Cortex of kidney (tissue), 1 donor: ENCODE results near the gene CEACAM6.
"Not testable (repeated sequence)": the region's sequence is repeated elsewhere in the genome, so short reads cannot be mapped to it uniquely, and the experiment has no call there.

Experiments
- DNase-seq: peaks from one replicate; lab custom pipeline; 2025; lab: John Stamatoyannopoulos, UW

The CEACAM6 gene

DNA sequence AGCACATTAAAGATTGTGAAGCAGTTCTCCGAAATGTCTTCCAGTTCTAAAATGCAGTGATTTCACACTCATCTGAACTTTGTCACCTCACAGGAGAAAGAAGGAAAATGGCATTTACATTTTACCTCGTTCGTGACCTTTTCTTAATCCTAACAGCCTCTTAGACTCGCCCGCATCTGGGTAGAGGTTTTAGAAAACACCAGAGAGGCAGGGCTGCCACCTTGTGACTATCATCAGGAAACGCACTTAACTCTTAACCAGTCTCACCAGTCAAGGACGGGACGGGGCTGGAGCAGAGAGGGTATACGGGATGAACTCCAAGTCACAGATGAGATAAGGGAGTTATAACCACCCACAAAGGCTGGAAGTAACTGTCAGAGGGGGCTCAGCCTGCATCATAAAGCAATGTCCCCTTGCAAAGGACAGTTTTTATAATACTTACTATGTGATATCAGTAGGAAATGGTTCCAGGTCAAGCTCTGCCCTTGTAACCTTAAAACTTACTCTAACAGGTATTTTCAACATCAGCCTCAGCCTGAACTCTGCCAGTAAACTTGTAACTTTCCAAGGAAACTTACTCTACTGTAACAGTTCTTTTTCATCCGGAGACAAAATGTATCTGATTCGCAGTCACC lies 8.6 kb upstream of the CEACAM6 start:
- DNase-seq, result no peak

DNA sequence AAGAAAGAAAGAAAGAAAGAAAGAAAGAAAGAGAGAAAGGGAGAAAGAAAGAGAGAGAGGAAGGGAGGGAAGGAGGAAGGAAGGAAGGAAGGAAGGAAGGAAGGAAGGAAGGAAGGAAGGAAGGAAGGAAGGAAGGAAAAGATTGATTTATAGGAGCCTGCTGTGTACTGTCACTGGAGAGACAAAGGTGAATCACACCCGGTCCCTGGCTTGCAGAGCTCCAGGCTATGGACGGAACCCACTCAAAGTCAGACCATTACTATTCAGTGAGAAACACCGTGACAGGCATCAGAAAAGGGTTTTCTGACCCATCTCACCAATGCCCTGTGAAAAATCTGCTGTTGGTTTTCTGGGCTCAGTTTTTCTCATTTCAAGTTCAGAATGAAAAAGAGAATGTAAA lies 7.3 kb upstream of the CEACAM6 start:
- DNase-seq, result no peak

DNA sequence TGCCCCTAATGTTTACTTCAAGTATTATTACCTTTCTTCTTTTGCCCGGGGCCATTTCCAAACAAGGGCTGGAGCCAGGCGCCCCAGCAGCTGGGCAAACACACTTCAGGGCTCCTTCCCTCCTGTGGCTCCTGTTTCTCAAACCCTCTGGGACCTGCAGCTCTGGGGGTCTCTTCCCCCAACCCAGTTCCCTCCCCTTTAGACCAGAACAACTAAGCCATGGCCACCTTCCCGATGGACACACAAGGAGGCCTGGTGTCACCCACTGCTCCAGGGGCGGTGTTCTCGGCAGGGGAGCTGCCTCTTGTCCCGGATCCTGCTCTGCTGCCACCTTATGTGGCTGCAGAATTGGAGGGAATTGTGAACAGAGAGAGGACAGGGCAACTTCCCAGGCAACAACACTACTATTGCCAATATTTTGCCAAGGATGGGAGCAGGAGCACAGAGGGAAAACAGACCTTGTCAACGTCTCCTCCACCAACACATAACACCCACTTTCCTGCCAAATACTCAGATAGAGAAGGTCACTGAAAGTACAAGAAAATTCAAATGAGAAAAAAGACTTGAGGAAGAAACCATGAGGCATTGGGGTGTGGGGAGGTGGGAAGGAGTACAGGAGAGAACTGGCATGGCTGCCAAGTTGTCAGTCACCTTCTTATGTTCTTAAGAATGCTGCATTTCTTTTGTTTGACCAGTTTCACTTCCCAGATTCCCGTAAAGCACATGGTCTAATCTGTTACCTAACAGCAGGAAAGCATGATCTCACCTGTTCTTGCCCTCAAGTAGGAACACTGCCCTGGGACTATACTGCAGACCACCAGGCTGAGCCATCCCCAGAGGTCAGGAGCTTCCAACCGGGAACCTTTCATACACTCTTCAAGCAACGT lies 4.8 kb upstream of the CEACAM6 start:
- DNase-seq, result not testable (repeated sequence)

DNA sequence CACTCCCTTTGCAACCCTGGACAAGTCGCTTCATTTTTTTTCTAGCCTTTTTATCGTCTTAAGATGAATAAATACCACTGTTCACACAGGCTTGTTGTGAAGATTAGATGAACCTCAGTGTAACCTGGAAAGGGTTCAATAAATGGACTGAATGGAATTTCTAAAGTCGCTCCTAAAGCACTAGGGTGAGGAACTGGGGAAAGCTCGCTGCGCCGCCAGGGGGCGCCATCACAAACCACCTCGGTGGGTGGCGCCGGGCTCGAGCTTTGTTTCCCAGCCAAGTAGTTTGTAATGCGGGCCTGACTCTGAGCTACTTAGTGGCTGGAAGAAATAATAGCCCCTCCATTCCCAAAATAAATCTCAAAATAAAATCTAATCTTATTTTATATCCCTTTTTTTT lies 2.2 kb upstream of the CEACAM6 start:
- DNase-seq, result no peak

DNA sequence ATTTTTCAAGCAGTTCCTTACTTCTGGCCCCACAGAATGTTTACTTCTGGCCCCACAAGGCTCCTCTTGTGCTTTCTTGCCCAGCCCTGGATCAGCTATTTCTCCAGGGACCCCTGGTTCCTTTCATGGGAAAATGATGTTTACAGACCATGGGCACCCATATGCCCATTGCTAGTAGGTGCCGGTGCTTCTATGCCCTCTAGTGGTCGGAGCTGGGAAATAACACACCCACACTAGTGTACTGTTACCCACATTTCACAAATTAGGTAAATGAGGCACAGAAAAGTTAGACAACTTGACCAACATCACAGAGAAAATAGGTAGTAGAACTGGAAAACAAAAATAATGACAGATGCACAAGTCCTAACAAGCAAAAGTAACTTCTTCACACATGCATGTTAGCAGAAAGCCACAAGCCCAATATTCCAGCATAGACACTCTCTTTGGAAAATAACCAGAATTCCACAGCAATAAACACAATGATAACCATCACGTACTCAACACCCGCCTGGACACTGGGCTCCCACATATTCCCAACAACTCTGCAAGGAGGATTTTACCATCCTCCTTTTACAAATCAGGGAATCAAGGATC lies 1.3 kb upstream of the CEACAM6 start:
- no peak for DNase-seq

DNA sequence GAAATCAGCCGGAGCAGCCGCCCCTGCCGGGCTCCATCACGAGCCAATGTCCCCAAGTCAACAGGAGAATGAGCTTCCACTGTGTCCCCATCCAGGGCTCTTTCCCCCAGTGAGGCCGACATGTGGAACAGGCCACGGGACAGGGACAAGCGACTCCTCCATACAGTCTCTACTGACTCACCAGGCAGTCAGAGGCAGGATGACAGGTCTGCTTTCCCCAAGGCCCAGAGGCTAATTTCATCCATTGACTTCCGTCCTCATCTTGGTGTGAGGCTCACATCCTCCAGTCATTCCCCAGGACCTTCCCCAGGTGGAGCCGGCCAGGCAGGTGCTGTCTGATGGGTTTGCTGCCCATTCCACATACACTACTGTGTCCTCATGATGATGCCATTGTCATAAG lies 3.5 kb downstream of the CEACAM6 start:
- DNase-seq, result no peak

DNA sequence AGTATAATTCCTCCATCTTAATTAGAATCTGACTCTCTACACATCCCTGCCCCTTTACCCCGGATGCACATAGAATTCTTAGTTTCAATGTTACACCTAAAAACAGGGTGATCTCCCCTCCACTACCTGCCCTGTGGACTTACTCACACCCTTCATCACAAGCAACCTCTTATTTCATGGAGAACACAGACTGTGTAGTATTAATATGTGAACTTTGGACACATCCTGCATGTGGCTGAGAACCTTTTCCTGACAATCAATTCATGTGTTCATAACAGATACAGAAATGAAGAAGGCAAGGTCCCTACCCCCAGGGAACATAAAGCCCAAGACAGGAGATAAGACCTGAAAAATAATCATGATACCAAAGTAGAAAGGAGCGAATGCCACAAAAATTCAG lies 11.8 kb downstream of the CEACAM6 start:
- DNase-seq, result no peak

DNA sequence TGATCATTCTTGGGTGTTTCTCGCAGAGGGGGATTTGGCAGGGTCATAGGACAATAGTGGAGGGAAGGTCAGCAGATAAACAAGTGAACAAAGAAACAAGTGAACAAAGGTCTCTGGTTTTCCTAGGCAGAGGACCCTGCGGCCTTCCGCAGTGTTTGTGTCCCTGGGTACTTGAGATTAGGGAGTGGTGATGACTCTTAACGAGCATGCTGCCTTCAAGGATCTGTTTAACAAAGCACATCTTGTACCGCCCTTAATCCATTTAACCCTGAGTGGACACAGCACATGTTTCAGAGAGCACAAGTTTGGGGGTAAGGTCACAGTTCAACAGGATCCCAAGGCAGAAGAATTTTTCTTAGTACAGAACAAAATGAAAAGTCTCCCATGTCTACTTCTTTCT lies 12.8 kb downstream of the CEACAM6 start:
- DNase-seq, result not testable (repeated sequence)

DNA sequence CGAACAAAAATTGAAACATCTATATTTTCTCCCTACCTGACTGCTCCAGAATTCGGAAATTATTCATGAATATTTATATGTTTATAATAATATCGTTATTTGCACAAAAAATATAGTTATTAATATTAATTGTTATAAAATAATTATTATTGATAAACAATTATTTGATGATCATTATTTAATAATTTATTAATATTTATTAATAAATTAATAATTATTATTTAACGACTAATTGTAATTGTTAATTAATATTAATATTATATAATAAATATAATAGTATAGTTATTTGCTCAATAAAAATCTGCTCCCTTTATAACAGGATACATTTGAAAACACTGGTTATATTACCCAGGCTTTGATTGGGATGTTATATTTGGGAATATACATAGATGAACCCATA lies 14.3 kb downstream of the CEACAM6 start:
- no peak for DNase-seq

DNA sequence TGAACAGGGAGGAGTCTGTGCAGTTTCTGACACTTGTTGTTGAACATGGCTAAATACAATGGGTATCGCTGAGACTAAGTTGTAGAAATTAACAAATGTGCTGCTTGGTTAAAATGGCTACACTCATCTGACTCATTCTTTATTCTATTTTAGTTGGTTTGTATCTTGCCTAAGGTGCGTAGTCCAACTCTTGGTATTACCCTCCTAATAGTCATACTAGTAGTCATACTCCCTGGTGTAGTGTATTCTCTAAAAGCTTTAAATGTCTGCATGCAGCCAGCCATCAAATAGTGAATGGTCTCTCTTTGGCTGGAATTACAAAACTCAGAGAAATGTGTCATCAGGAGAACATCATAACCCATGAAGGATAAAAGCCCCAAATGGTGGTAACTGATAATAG lies 16.1 kb downstream of the CEACAM6 start:
- no peak for DNase-seq

DNA sequence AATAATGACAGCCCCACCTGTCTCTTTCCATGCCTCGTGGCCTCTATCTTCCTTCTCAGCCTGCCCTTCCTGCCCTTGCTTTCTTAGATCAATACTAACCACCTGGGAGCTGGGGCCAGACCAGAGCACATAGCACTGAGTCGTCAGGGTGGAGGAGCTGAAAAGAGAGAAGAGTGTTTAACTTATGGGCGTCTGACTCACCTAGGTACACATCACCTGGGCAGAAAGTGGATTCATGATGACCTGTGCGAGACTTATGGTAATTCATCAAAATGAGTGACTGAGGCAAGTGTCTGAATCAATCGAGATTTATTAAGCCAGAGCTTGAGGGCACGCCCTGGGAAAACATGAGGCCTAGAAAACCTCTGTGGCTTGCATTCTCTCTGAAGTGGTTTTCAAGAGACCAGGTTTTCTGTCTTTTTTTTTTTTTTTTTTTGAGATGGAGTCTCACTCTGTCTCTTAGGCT lies 19.2 kb downstream of the CEACAM6 start:
- DNase-seq, result no peak

DNA sequence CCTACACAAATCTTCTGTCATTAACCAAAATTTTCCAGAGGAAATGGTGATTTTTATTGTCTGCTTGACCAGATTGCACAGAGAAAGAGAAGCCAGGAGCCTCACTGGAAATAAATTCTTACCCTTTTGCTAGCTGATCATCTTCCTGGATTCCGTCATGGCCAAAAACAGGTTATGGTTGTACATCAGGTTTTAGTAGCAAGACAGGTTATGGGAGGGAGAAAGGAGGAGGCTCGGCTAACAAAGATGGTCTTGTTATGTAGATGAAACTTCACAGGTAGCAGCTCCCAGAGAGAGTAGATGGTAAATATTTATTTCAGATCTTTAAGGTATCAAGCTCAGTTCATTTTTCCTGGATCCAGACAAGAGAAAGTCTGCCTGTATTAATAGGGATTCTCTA lies 21.4 kb downstream of the CEACAM6 start:
- DNase-seq, result no peak

DNA sequence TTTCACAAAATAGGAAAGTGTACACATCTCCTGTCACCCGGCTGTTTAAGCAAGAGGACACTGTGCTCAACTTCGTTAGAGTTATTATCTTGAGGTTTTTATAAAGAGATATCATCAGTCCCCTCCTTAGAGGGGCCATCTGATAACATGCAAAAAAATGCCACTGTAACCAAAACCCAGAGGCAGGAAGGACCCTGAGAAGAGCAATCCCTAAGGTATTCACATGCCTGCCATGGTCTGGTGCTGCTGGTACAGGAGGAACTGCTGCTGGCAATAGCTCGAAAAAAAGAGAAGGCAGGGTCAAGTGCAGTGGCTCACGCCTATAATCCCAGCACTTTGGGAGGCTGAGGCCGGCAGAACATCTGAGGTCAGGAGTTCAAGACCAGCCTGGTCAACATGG lies 28.3 kb downstream of the CEACAM6 start:
- no peak for DNase-seq

DNA sequence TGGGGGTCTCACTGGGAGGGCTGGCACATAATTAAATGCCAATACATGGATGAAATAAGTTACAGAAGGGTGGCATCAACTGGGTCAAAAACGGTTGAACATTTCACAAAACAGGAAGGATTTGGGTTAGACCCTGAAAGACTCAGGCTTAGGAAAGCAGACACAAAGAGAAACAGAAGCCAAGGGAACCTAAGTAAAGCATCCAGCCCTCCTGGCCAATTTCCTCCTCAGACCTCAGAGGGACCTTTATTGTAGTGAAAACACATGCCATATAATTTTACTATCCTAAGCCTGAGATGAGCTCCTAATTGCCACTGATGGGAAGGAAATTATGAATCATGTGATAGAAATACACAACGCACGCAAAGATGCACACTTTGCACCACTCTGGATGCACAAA lies 29.0 kb downstream of the CEACAM6 start:
- DNase-seq, result no peak

DNA sequence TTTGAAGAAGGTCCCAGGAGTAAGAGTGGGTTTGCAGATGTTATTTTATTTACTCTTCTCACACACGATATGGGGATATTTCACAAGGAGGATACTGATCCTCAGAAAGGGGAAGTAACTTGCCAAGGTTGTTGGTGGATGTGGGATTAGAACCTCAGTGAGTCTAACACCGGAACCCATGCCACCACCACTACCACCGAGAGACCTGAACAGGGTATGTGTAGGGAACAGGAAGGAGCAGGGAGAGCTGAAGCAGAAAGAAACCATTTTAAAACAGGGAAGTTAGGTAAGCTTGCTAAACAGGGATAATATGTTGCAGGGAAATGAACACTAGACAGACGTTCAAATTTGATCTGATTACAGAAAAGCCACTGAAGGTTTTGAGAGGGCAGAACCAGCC lies 29.4 kb downstream of the CEACAM6 start:
- DNase-seq, result no peak

DNA sequence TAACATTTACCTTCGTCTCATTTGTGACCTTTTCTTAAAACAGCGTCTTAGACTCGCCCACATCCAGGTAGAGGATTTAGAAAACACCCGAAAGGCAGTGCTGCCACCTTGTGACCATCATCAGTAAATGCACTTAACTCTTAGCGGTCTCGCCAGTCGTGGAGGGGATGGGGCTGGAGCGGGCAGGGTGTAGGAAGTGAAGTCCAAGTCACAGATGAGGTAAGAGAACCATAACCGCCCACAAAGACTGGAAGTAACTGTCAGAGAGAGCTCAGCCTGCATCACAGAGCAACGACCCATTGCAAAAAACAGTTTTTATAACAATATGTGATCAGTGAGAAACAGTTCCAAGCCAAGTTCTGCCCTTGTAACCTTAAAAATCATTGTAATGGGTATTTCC lies 30.3 kb downstream of the CEACAM6 start:
- DNase-seq, result no peak

DNA sequence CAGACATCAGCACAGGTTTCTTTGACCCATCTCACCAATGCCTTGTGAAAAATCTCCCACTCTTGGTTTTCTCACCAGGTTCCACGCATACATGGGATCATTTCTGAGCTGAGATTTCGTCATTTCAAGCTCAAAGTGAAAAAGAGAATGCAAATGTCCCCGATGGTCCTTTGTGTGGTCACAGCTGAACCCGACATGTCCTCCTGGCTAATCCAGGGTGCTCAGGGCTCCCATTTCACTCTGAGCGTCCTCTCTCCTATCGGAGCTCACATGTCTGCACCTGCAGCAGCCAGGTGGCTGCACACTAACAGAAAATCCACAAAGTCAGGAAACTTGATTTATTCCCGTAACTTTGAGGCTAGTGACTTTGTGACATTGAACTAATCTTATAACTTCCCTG lies 31.7 kb downstream of the CEACAM6 start:
- no peak for DNase-seq

DNA sequence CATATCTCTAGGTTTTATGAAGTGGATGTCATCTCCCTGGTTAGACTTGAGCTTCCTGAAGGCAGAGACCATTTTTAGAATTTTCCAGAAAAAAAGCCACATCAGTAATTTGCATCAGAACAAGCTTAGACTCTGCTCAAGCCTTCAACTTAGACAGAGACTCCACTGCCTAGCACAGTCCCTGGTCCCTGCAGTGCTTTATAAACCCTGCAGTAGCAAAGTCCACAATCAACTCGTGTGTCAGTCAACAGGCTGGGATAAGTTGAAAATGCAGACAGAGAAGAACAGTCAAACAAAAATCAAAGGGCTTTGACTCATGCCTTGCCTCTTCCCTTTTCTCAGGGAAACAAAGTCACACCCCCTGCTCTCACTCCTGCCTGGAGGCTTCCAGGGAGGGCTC lies 33.2 kb downstream of the CEACAM6 start:
- DNase-seq, result not testable (repeated sequence)

DNA sequence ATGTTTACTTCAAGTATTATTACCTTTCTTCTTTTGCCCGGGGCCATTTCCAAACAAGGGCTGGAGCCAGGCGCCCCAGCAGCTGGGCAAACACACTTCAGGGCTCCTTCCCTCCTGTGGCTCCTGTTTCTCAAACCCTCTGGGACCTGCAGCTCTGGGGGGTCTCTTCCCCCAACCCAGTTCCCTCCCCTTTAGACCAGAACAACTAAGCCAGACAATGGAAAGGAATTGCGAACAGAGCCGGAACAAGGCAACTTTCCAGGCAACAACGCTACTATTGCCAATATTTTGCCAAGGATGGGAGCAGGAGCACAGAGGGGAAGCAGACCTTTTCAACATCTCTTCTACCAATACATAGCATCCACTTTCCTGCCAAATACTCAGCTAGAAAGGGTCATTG lies 33.7 kb downstream of the CEACAM6 start:
- not testable (repeated sequence) for DNase-seq

DNA sequence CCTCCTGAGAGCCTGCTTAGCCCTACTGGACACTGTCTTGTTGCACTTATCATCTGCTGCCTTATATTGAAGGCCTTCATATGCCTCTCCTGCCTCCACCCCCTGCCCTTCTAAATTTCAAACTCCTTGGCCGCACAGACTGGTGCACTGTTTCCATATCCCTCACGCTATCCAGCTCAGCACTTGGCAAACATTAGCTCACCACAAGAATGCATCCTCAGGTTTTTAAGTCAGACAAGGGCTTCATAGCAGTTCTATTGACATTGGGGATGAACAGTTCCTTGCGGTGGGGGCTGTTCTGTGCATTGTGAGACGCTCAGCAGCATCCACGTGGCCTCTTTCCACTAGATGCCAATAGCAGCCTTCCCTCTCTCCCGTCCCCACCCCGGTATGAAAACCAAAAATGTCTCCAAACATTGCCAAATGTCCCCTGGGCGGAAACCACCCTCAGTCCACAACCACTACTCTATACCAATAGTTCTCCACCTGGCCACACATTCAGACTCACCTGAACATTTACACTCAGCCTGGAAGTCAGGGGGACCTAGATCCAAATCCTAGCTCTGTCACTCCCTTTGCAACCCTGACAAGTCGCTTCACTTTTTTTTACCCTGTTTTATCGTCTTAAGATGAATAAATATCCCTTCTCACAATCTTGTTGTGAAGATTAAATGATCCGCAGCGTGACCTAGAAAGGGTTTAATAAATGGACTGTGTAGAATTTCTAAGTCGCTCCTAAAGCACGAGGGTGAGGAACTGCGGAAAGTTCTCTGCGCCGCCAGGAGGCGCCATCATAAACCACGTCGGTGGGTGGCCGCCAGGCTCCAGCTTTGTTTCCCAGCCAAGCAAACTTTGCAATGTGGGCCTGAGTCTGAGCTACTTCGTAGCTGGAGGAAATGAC lies 37.4 kb downstream of the CEACAM6 start:
- DNase-seq, result no peak

DNA sequence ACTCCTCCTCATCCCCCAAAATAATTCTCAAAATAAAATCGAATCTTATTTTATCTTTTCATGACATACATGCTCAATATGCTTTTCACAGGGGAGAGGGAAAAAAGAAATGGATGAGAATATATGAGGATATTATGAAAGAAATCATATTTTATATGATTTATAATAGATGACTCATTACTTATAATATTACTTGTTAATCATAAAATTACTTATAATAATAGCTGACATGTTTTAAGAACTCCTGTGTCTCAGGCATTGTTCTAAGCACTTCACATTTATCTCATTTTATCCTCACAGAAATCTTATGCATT lies 38.0 kb downstream of the CEACAM6 start:
- no peak for DNase-seq

DNA sequence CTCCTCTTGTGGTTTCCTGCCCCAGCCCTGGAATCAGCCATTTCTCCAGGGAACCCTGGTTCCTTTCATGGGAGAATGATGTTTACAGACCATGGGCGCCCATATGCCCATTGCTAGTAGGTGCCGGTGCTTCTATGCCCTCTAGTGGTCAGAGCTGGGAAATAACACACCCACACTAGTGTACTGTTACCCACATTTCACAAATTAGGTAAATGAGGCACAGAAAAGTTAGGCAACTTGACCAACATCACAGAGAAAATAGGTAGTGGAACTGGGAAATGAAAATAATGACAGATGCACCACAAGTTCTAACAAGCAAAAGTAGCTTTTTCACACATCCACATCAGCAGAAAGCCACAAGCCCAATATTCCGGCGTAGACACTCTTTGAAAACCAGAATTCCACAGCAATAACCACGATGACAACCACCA lies 39.7 kb downstream of the CEACAM6 start:
- DNase-seq, result no peak
